Ishikawa (cell line): Measurements from ENCODE around the gene ATP1B1.

Experiments used
- CEBPB ChIP-seq: IDR thresholded peaks from 2 replicates; pipeline ENCODE4 v1.6.1; 2012
- CREB1 ChIP-seq: IDR thresholded peaks from 2 replicates; pipeline ENCODE4 v1.6.1; 2012; ENCODE audit warnings: low read depth
- EGR1 ChIP-seq: IDR thresholded peaks from 2 replicates; pipeline ENCODE4 v1.6.1; 2012
- EP300 ChIP-seq: IDR thresholded peaks from 2 replicates; pipeline ENCODE4 v1.6.1; 2012; ENCODE audit warnings: borderline replicate concordance
- FOXM1 ChIP-seq: IDR thresholded peaks from 2 replicates; pipeline ENCODE4 v1.6.1; 2012; ENCODE audit warnings: low read depth, borderline replicate concordance
- MAX ChIP-seq: IDR thresholded peaks from 2 replicates; pipeline ENCODE4 v1.6.1; 2012
- NFIC ChIP-seq: IDR thresholded peaks from 2 replicates; pipeline ENCODE4 v1.6.1; 2012
- RAD21 ChIP-seq: IDR thresholded peaks from 2 replicates; pipeline ENCODE4 v1.6.1; 2012; ENCODE audit warnings: low read depth
- TAF1 ChIP-seq: IDR thresholded peaks from 2 replicates; pipeline ENCODE4 v1.6.1; 2012; ENCODE audit warnings: low read depth, mild to moderate bottlenecking
- TCF12 ChIP-seq: IDR thresholded peaks from 2 replicates; pipeline ENCODE4 v1.6.1; 2012; ENCODE audit warnings: low read depth
- TEAD4 ChIP-seq: IDR thresholded peaks from 2 replicates; pipeline ENCODE4 v1.6.1; 2012
- USF1 ChIP-seq: IDR thresholded peaks from 2 replicates; pipeline ENCODE4 v1.6.1; 2012
- YY1 ChIP-seq: IDR thresholded peaks from 2 replicates; pipeline ENCODE4 v1.6.1; 2012; ENCODE audit warnings: low read depth
- ZBTB7A ChIP-seq: IDR thresholded peaks from 2 replicates; pipeline ENCODE4 v1.6.1; 2012; ENCODE audit warnings: low read depth
- TF ChIP-seq, protein P1 (sequence below): IDR thresholded peaks from 2 replicates; pipeline ENCODE4 v1.6.1; 2012; ENCODE audit warnings: low read depth, mild to moderate bottlenecking

Gene ATP1B1

DNA sequence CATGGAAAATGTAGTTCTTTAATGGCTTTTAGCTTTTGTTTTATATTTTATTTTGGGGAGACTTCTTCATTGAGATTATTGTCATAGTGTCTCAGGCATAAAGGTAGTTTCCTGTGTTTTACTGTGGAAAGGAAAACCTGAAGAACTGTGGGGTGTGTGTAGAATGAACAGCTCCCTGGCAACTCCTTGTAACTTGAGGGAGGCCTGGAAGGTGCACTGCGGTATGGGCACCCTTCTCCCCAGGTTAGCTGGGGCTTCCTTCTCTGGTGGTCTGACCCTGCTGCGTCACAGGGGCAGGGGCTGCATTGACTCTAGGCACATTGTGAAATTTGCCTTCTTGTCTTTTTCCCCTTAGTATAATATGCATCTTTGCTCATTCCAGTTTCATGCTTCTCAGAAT, 1.7 kb downstream of the ATP1B1 start:
- TF ChIP-seq EP300 (no peak), USF1 (no peak), TAF1 (no peak), ZBTB7A (no peak), NFIC (no peak)

- TF ChIP-seq RAD21 (no peak), TAF1 (no peak)
Measured at GRCh38 chr1:169108863-169109560, 2.5 kb downstream of the ATP1B1 start.

DNA sequence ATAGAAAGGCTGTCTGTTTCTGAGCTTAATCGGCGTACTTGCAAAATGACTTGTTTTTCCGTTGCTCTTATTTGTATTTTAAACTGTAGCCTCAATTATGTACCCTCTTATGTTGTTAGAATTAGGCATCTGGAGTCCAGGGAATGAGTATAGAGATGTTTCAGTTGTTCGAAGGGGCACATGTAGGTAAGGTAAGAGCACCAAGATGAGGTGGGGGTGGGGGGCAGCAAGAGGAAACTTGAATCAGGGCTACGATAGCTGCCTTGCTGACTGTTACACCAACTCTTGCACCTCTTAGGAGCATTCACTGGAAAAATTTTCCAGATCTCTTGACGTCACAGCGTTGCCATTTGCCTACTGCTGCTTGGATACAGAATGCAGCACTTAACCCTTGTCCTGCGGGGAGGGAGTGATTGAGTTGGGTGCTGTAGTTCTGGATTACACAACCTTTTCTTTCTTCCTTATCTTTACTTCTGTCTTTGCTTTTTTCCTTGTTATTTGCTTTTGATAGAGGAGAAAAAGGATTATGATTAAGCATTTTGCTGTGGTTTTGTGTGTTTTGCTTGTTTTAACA, 3.2 kb downstream of the ATP1B1 start:
- TF ChIP-seq YY1: no peak
- TF ChIP-seq MAX: 0 out of 2 replicates have a peak, but pooled peaks have one; percentile 19
- TF ChIP-seq CEBPB: peak; percentile 44; the same call in 1 of the 2 replicates
- no peak for TF ChIP-seq RAD21
- no peak for TF ChIP-seq NFIC
- TF ChIP-seq, protein P1, sequence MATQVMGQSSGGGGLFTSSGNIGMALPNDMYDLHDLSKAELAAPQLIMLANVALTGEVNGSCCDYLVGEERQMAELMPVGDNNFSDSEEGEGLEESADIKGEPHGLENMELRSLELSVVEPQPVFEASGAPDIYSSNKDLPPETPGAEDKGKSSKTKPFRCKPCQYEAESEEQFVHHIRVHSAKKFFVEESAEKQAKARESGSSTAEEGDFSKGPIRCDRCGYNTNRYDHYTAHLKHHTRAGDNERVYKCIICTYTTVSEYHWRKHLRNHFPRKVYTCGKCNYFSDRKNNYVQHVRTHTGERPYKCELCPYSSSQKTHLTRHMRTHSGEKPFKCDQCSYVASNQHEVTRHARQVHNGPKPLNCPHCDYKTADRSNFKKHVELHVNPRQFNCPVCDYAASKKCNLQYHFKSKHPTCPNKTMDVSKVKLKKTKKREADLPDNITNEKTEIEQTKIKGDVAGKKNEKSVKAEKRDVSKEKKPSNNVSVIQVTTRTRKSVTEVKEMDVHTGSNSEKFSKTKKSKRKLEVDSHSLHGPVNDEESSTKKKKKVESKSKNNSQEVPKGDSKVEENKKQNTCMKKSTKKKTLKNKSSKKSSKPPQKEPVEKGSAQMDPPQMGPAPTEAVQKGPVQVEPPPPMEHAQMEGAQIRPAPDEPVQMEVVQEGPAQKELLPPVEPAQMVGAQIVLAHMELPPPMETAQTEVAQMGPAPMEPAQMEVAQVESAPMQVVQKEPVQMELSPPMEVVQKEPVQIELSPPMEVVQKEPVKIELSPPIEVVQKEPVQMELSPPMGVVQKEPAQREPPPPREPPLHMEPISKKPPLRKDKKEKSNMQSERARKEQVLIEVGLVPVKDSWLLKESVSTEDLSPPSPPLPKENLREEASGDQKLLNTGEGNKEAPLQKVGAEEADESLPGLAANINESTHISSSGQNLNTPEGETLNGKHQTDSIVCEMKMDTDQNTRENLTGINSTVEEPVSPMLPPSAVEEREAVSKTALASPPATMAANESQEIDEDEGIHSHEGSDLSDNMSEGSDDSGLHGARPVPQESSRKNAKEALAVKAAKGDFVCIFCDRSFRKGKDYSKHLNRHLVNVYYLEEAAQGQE: no peak
- no peak for TF ChIP-seq EP300

- TF ChIP-seq FOXM1: no peak
- no peak for TF ChIP-seq USF1
- TF ChIP-seq YY1: no peak
- TF ChIP-seq MAX: no peak
- TF ChIP-seq CEBPB: no peak
- no peak for TF ChIP-seq EGR1
- no peak for TF ChIP-seq TEAD4
- no peak for TF ChIP-seq NFIC
- TF ChIP-seq ZBTB7A: no peak
- no peak for TF ChIP-seq CREB1
- TF ChIP-seq, protein P1: no peak
Measured at GRCh38 chr1:169110236-169110635, 3.7 kb downstream of the ATP1B1 start.

- TF ChIP-seq FOXM1: no peak
- TF ChIP-seq ZBTB7A: no peak
- TF ChIP-seq CEBPB: no peak
- no peak for TF ChIP-seq EGR1
- TF ChIP-seq MAX: no peak
- TF ChIP-seq TEAD4: no peak
- TF ChIP-seq RAD21: no peak
- TF ChIP-seq CREB1: no peak
- TF ChIP-seq TCF12: no peak
- TF ChIP-seq TAF1: no peak
- TF ChIP-seq NFIC: no peak
- no peak for TF ChIP-seq YY1
- TF ChIP-seq EP300: no peak
- TF ChIP-seq, protein P1: no peak
- TF ChIP-seq USF1: no peak
Measured at GRCh38 chr1:169110689-169111447, 4.4 kb downstream of the ATP1B1 start.
